ENCODE measurements around the gene PKIB. TPM values are rescaled to one million over a fixed set of nuclear protein-coding genes. Genes with fewer than 3 reads are reported as not detected.

Gene PKIB
- total and polyA plus RNA-seq, 4 donors = 2.5 to 5.1 (median 3.0) TPM

DNA sequence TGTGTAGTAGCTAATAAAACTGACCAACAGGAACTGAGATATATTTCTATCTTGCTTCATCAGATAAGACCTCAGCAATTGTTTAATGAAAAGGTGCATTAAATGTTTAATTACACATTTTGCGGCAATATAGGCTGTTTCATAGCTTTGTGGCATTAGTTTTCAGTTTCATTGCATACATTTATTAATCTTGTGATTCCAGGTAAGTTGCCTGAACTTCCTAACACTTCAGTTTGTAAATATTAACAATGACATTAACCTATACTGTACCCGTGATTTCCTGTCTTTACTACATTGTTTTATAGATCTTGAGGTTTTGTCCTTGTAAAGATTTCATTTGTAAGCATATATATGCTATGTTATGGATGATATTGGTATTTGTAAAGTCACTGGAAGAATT is 66.5 kb downstream of the PKIB start:
- no peaks in the 10 kb centered on the region for H3K36me3 ChIP-seq (ENCODE audit: control insufficient read depth in 4 of 4, insufficient read depth in 3 of 4, low read depth in 1 of 4, low read length in 3 of 4)
- no peaks in the 10 kb centered on the region for H3K4me1 ChIP-seq (ENCODE audit: control insufficient read depth in 4 of 4, insufficient read depth in 4 of 4, low read length in 3 of 4)
- no peak overlapping the region for H3K9ac ChIP-seq (ENCODE audit: low read depth in 1 of 2, low read length in 2 of 2)
- WGBS = 82% methylated on average over 2 of the region's 2 CpGs
- no peak for DNase-seq (ENCODE audit: low spot score)
- no peaks in the 10 kb centered on the region for H3K27me3 ChIP-seq (ENCODE audit: control insufficient read depth in 4 of 4, insufficient read depth in 4 of 4, low read length in 3 of 4)
- H3K9me3 ChIP-seq (ENCODE audit: control insufficient read depth in 4 of 4, low read length in 3 of 4) = no peaks in the 10 kb centered on the region
- no peak overlapping the region for H3K27ac ChIP-seq (ENCODE audit: low read depth in 1 of 2, low read length in 2 of 2)
- H3K4me3 ChIP-seq (ENCODE audit: low read depth in 1 of 3, low read length in 3 of 3) = no peak overlapping the region
- TF ChIP-seq EGR1 (IDR thresholded peaks at IDR 0.05; ENCODE audit: low read depth in 2 of 2) (no peak), TAF1 (conservative IDR thresholded peaks at IDR 0.05) (no peak), RXRA (IDR thresholded peaks at IDR 0.05) (no peak), YY1 (IDR thresholded peaks at IDR 0.05) (no peak), NR2F2 (IDR thresholded peaks at IDR 0.05) (no peak), HNF4G (IDR thresholded peaks at IDR 0.05) (no peak), JUND (IDR thresholded peaks at IDR 0.05) (no peak), FOXA1 (IDR thresholded peaks at IDR 0.05) (no peak), RAD21 (IDR thresholded peaks at IDR 0.05) (no peak), HNF4A (conservative IDR thresholded peaks at IDR 0.05) (no peak), GABPA (IDR thresholded peaks at IDR 0.05 in 1 of 2, conservative IDR thresholded peaks at IDR 0.05 in 1 of 2) (no peak), FOXA2 (IDR thresholded peaks at IDR 0.05) (no peak), SP1 (IDR thresholded peaks at IDR 0.05) (no peak)
- TF ChIP-seq, protein P1, sequence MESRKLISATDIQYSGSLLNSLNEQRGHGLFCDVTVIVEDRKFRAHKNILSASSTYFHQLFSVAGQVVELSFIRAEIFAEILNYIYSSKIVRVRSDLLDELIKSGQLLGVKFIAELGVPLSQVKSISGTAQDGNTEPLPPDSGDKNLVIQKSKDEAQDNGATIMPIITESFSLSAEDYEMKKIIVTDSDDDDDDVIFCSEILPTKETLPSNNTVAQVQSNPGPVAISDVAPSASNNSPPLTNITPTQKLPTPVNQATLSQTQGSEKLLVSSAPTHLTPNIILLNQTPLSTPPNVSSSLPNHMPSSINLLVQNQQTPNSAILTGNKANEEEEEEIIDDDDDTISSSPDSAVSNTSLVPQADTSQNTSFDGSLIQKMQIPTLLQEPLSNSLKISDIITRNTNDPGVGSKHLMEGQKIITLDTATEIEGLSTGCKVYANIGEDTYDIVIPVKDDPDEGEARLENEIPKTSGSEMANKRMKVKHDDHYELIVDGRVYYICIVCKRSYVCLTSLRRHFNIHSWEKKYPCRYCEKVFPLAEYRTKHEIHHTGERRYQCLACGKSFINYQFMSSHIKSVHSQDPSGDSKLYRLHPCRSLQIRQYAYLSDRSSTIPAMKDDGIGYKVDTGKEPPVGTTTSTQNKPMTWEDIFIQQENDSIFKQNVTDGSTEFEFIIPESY (IDR thresholded peaks at IDR 0.05) = no peak
- TF ChIP-seq, protein P2, sequence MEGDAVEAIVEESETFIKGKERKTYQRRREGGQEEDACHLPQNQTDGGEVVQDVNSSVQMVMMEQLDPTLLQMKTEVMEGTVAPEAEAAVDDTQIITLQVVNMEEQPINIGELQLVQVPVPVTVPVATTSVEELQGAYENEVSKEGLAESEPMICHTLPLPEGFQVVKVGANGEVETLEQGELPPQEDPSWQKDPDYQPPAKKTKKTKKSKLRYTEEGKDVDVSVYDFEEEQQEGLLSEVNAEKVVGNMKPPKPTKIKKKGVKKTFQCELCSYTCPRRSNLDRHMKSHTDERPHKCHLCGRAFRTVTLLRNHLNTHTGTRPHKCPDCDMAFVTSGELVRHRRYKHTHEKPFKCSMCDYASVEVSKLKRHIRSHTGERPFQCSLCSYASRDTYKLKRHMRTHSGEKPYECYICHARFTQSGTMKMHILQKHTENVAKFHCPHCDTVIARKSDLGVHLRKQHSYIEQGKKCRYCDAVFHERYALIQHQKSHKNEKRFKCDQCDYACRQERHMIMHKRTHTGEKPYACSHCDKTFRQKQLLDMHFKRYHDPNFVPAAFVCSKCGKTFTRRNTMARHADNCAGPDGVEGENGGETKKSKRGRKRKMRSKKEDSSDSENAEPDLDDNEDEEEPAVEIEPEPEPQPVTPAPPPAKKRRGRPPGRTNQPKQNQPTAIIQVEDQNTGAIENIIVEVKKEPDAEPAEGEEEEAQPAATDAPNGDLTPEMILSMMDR (IDR thresholded peaks at IDR 0.05; ENCODE audit: low read depth, low read length, missing input control) = no peak
- TF ChIP-seq, protein P3, sequence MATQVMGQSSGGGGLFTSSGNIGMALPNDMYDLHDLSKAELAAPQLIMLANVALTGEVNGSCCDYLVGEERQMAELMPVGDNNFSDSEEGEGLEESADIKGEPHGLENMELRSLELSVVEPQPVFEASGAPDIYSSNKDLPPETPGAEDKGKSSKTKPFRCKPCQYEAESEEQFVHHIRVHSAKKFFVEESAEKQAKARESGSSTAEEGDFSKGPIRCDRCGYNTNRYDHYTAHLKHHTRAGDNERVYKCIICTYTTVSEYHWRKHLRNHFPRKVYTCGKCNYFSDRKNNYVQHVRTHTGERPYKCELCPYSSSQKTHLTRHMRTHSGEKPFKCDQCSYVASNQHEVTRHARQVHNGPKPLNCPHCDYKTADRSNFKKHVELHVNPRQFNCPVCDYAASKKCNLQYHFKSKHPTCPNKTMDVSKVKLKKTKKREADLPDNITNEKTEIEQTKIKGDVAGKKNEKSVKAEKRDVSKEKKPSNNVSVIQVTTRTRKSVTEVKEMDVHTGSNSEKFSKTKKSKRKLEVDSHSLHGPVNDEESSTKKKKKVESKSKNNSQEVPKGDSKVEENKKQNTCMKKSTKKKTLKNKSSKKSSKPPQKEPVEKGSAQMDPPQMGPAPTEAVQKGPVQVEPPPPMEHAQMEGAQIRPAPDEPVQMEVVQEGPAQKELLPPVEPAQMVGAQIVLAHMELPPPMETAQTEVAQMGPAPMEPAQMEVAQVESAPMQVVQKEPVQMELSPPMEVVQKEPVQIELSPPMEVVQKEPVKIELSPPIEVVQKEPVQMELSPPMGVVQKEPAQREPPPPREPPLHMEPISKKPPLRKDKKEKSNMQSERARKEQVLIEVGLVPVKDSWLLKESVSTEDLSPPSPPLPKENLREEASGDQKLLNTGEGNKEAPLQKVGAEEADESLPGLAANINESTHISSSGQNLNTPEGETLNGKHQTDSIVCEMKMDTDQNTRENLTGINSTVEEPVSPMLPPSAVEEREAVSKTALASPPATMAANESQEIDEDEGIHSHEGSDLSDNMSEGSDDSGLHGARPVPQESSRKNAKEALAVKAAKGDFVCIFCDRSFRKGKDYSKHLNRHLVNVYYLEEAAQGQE (IDR thresholded peaks at IDR 0.05) = no peak
- TF ChIP-seq, protein P4, sequence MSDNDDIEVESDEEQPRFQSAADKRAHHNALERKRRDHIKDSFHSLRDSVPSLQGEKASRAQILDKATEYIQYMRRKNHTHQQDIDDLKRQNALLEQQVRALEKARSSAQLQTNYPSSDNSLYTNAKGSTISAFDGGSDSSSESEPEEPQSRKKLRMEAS (IDR thresholded peaks at IDR 0.05) = no peak

DNA sequence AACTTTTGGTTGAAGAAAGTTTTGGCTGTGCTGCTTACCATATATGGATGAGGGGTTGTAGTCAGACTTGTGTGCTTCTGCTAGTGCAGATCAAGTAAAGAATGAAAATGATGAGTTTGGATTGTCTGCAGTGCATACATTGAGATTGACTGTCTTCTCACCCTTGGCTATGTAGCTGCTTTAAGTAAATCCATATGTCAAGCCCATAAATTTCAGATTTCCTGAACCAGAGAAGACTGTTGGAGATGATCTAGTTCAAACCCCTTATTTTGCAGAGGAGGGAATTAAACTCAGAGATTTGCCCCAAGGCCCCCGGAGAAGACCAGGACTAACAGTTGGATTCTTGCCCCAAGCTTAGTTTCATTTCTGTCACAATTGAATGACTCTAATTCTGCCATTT is 67.2 kb downstream of the PKIB start:
- no peaks in the 10 kb centered on the region for H3K36me3 ChIP-seq (ENCODE audit: control insufficient read depth in 4 of 4, insufficient read depth in 3 of 4, low read depth in 1 of 4, low read length in 3 of 4)
- no peaks in the 10 kb centered on the region for H3K27me3 ChIP-seq (ENCODE audit: control insufficient read depth in 4 of 4, insufficient read depth in 4 of 4, low read length in 3 of 4)
- H3K9ac ChIP-seq (ENCODE audit: low read depth in 1 of 2, low read length in 2 of 2) = no peak overlapping the region
- TF ChIP-seq NR2F2 (IDR thresholded peaks at IDR 0.05) = no peak
- TF ChIP-seq YY1 (IDR thresholded peaks at IDR 0.05) = no peak
- TF ChIP-seq, protein P1 (IDR thresholded peaks at IDR 0.05) = no peak
- TF ChIP-seq FOXA2 (IDR thresholded peaks at IDR 0.05) = no peak
- TF ChIP-seq FOXA1 (IDR thresholded peaks at IDR 0.05) = no peak
- TF ChIP-seq, protein P4 (IDR thresholded peaks at IDR 0.05) = no peak
- no peak for TF ChIP-seq RAD21 (IDR thresholded peaks at IDR 0.05)
- no peak for TF ChIP-seq GABPA (IDR thresholded peaks at IDR 0.05 in 1 of 2, conservative IDR thresholded peaks at IDR 0.05 in 1 of 2)
- TF ChIP-seq, protein P2 (IDR thresholded peaks at IDR 0.05; ENCODE audit: low read depth, low read length, missing input control) = no peak
- no peak for TF ChIP-seq TAF1 (conservative IDR thresholded peaks at IDR 0.05)
- no peak for TF ChIP-seq HNF4A (conservative IDR thresholded peaks at IDR 0.05)
- H3K27ac ChIP-seq (ENCODE audit: low read depth in 1 of 2, low read length in 2 of 2) = no peak overlapping the region
- H3K4me3 ChIP-seq (ENCODE audit: low read depth in 1 of 3, low read length in 3 of 3) = no peak overlapping the region
- WGBS = 91% methylated on average over 1 of the region's 1 CpG
- H3K4me1 ChIP-seq (ENCODE audit: control insufficient read depth in 4 of 4, insufficient read depth in 4 of 4, low read length in 3 of 4) = no peaks in the 10 kb centered on the region
- no peaks in the 10 kb centered on the region for H3K9me3 ChIP-seq (ENCODE audit: control insufficient read depth in 4 of 4, low read length in 3 of 4)
- DNase-seq (ENCODE audit: low spot score) = no peak
